Neural cell (in vitro differentiated cells): ENCODE data around the gene CD3G. TPM values are rescaled to one million over a fixed set of nuclear protein-coding genes. Genes with fewer than 3 reads are reported as not detected.

Source experiments
- H2AFZ ChIP-seq: fragments of 200-600, 300-800 bp; sonication (generic), shearing (Covaris generic); 2 replicates; pipeline ENCODE4 v1.6.0; 2014; ENCODE audit warnings: low read depth, mild to moderate bottlenecking, antibody characterized with exemption, low read length, moderate library complexity
- H3F3A ChIP-seq: fragments of 200-600 bp; shearing (Covaris generic); 2 replicates; pipeline ENCODE4 v1.6.1; 2016; ENCODE audit warnings: mild to moderate bottlenecking, moderate library complexity, mixed read lengths, antibody characterized with exemption, low read length; ENCODE audit not compliant: insufficient read depth, poor library complexity, severe bottlenecking
- H3K27ac ChIP-seq: fragments of 200-600, 300-800 bp; sonication (generic), shearing (Covaris generic); 2 replicates; pipeline ENCODE4 v1.5.1; 2014; ENCODE audit warnings: mild to moderate bottlenecking, low read length, moderate library complexity
- H3K27me3 ChIP-seq: fragments of 300-800, 200-600 bp; sonication (generic), shearing (Covaris generic); 2 replicates; pipeline ENCODE4 v1.6.0; 2014; ENCODE audit warnings: mild to moderate bottlenecking, low read depth, low read length, moderate library complexity; ENCODE audit not compliant: insufficient read depth
- H3K36me3 ChIP-seq: fragments of 300-800, 200-600 bp; sonication (generic), shearing (Covaris generic); 2 replicates; pipeline ENCODE4 v1.5.1; 2014; ENCODE audit warnings: mild to moderate bottlenecking, antibody characterized with exemption, low read length, moderate library complexity; ENCODE audit not compliant: insufficient read depth
- H3K4me2 ChIP-seq: fragments of 300-800, 200-600 bp; sonication (generic), shearing (Covaris generic); 2 replicates; pipeline ENCODE4 v1.6.0; 2014; ENCODE audit warnings: mild to moderate bottlenecking, low read length
- H3K4me3 ChIP-seq: fragments of 300-800, 200-600 bp; sonication (generic), shearing (Covaris generic); 2 replicates; pipeline ENCODE4 v1.5.1; 2014; ENCODE audit warnings: mild to moderate bottlenecking, low read length, moderate library complexity
- H3K79me2 ChIP-seq: fragments of 200-600 bp; shearing (Covaris generic); replicated peaks from 2 replicates; pipeline ENCODE4 v1.6.0; 2014; ENCODE audit warnings: mild to moderate bottlenecking, low read length, moderate library complexity; ENCODE audit not compliant: insufficient read depth
- H3K9ac ChIP-seq: fragments of 300-800, 200-600 bp; sonication (generic), shearing (Covaris generic); 2 replicates; pipeline ENCODE4 v1.6.1; 2016; ENCODE audit warnings: mild to moderate bottlenecking, low read length, mixed read lengths
- H3K9me2 ChIP-seq: fragments of 200-600 bp; shearing (Covaris generic); 2 replicates; pipeline ENCODE4 v1.6.1; 2016; ENCODE audit warnings: mild to moderate bottlenecking, low read length, mixed read lengths; ENCODE audit not compliant: insufficient read depth
- H3K9me3 ChIP-seq: fragments of 200-600, 300-800 bp; sonication (generic), shearing (Covaris generic); 2 replicates; pipeline ENCODE4 v1.6.1; 2016; ENCODE audit warnings: mild to moderate bottlenecking, mixed run types, low read length, moderate library complexity, mixed read lengths
- H4K20me1 ChIP-seq: fragments of 200-600 bp; shearing (Covaris generic); 2 replicates; pipeline ENCODE4 v1.6.1; 2016; ENCODE audit warnings: mild to moderate bottlenecking, mixed run types; ENCODE audit not compliant: insufficient read depth
- CTCF ChIP-seq: fragments of 450-650 bp; IDR thresholded peaks from 2 replicates; pipeline ENCODE4 v1.5.1; 2014; ENCODE audit warnings: antibody characterized with exemption, mild to moderate bottlenecking, moderate library complexity; ENCODE audit not compliant: poor library complexity, severe bottlenecking
- EP300 ChIP-seq: fragments of 450-650 bp; conservative IDR thresholded peaks from 2 replicates; pipeline ENCODE4 v1.6.1; 2014; ENCODE audit warnings: antibody characterized with exemption, mild to moderate bottlenecking, moderate library complexity; ENCODE audit not compliant: poor library complexity, severe bottlenecking
- EZH2 ChIP-seq: fragments of 200-600, 300-800 bp; shearing (Covaris generic), sonication (generic); IDR thresholded peaks from 2 replicates; pipeline ENCODE4 v1.6.1; 2014; ENCODE audit warnings: antibody characterized with exemption, low read length, borderline replicate concordance, mild to moderate bottlenecking; ENCODE audit not compliant: insufficient read depth, poor library complexity, severe bottlenecking
- MXI1 ChIP-seq: fragments of 450-650 bp; conservative IDR thresholded peaks from 2 replicates; pipeline ENCODE4 v1.6.1; 2014; ENCODE audit warnings: antibody characterized with exemption, mild to moderate bottlenecking; ENCODE audit not compliant: poor library complexity, severe bottlenecking
- POLR2AphosphoS5 ChIP-seq: IDR thresholded peaks from 2 replicates; pipeline ENCODE4 v1.6.1; 2012
- RAD21 ChIP-seq: fragments of 450-650 bp; conservative IDR thresholded peaks from 2 replicates; pipeline ENCODE4 v1.6.1; 2014; ENCODE audit warnings: antibody characterized with exemption, mild to moderate bottlenecking, moderate library complexity
- SMC3 ChIP-seq: fragments of 450-650 bp; conservative IDR thresholded peaks from 2 replicates; pipeline ENCODE4 v1.6.1; 2014; ENCODE audit warnings: antibody characterized with exemption, mild to moderate bottlenecking, moderate library complexity; ENCODE audit not compliant: poor library complexity
- TAF1 ChIP-seq: IDR thresholded peaks from 2 replicates; pipeline ENCODE4 v1.6.1; 2012; ENCODE audit warnings: low read depth
- polyA plus RNA-seq: library from polyadenylated mRNA; depleted of rRNA; stranded (reverse); fragments of >200 nt; gene quantifications from 2 replicates; pipeline ENCODE4 v1.2.3, GENCODE V29; 2014
- TF ChIP-seq, protein P1 (sequence below): IDR thresholded peaks from 2 replicates; pipeline ENCODE4 v1.6.1; 2012; ENCODE audit warnings: borderline replicate concordance

Gene CD3G
- polyA plus RNA-seq, 1 donor from 2014 or later = not detected

DNA sequence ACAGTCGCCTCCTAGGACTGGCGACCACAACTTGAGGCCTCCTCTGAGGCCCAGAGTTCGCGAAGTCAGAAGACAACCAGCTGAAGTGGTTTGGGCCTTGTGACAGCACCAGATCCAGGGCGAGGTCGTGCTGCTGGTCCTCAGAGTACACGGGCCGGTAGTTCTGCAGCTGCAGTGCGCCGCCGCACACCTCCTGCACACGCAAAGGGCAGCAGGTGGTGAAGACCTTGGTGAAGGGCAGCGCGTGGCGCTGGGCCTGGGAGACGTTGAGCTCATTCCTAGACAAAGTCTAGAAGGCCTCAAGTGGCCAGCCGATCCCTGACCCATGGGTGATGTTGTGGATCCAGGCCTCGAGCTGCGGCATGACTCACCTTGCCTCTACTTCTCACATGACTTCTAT, 21.4 kb upstream of the CD3G start:
- TF ChIP-seq MXI1 = no peak
- TF ChIP-seq, protein P1, sequence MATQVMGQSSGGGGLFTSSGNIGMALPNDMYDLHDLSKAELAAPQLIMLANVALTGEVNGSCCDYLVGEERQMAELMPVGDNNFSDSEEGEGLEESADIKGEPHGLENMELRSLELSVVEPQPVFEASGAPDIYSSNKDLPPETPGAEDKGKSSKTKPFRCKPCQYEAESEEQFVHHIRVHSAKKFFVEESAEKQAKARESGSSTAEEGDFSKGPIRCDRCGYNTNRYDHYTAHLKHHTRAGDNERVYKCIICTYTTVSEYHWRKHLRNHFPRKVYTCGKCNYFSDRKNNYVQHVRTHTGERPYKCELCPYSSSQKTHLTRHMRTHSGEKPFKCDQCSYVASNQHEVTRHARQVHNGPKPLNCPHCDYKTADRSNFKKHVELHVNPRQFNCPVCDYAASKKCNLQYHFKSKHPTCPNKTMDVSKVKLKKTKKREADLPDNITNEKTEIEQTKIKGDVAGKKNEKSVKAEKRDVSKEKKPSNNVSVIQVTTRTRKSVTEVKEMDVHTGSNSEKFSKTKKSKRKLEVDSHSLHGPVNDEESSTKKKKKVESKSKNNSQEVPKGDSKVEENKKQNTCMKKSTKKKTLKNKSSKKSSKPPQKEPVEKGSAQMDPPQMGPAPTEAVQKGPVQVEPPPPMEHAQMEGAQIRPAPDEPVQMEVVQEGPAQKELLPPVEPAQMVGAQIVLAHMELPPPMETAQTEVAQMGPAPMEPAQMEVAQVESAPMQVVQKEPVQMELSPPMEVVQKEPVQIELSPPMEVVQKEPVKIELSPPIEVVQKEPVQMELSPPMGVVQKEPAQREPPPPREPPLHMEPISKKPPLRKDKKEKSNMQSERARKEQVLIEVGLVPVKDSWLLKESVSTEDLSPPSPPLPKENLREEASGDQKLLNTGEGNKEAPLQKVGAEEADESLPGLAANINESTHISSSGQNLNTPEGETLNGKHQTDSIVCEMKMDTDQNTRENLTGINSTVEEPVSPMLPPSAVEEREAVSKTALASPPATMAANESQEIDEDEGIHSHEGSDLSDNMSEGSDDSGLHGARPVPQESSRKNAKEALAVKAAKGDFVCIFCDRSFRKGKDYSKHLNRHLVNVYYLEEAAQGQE = no peak
- TF ChIP-seq POLR2AphosphoS5 = no peak
- TF ChIP-seq TAF1 = no peak
- TF ChIP-seq CTCF = no peak
- no peak for TF ChIP-seq EZH2
- no peak for TF ChIP-seq EP300
- TF ChIP-seq RAD21 = no peak
- TF ChIP-seq SMC3 = no peak
- H3K9me2 ChIP-seq = no peaks in the 10 kb centered on the region
- no peaks in the 10 kb centered on the region for H3F3A ChIP-seq
- H3K36me3 ChIP-seq = no peaks in the 10 kb centered on the region
- no peaks in the 10 kb centered on the region for H3K79me2 ChIP-seq
- no peaks in the 10 kb centered on the region for H3K27me3 ChIP-seq
- H3K4me2 ChIP-seq = no peak overlapping the region
- H3K9ac ChIP-seq = no peak overlapping the region
- no peak overlapping the region for H3K4me3 ChIP-seq
- H4K20me1 ChIP-seq = no peaks in the 10 kb centered on the region
- no peak overlapping the region for H3K27ac ChIP-seq
- H3K9me3 ChIP-seq = no peaks in the 10 kb centered on the region
- no peak overlapping the region for H2AFZ ChIP-seq

DNA sequence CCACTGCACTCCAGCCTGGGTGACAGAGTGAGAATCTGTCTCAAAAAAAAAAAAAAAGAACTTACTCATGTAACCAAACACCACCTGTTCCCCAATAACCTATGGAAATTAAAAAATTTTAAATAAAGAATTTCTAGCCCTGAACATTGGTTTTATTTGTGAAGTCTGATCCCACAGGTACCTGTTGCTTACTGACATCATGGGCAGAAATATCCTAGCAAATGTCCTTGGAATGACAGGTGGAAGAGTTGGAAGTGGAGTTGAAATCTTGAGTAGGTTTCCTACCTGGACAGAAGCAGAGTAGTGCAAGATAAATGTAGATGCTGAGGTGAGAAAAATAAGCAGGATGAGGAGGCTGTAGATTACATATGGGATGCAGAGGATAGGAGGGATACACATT, 18.9 kb upstream of the CD3G start:
- H3F3A ChIP-seq = no peaks in the 10 kb centered on the region
- H3K9ac ChIP-seq = no peak overlapping the region
- H3K27me3 ChIP-seq = no peaks in the 10 kb centered on the region
- no peaks in the 10 kb centered on the region for H4K20me1 ChIP-seq
- no peak overlapping the region for H3K4me3 ChIP-seq
- H3K4me2 ChIP-seq = no peak overlapping the region
- no peaks in the 10 kb centered on the region for H3K79me2 ChIP-seq
- H3K9me3 ChIP-seq = no peaks in the 10 kb centered on the region
- no peak for TF ChIP-seq RAD21
- no peak for TF ChIP-seq EP300
- TF ChIP-seq EZH2 = no peak
- no peak for TF ChIP-seq MXI1
- TF ChIP-seq, protein P1 = no peak
- no peak for TF ChIP-seq SMC3
- no peak for TF ChIP-seq POLR2AphosphoS5
- no peak for TF ChIP-seq CTCF
- TF ChIP-seq TAF1 = no peak
- H3K9me2 ChIP-seq = no peaks in the 10 kb centered on the region
- H3K27ac ChIP-seq = no peak overlapping the region
- no peak overlapping the region for H2AFZ ChIP-seq
- H3K36me3 ChIP-seq = no peaks in the 10 kb centered on the region
